Smooth muscle cell (in vitro differentiated cells): ENCODE data around the gene NME7. TPM values are rescaled to one million over a fixed set of nuclear protein-coding genes. Genes with fewer than 3 reads are reported as not detected.
"Not testable (repeated sequence)": the region's sequence is repeated elsewhere in the genome, so short reads cannot be mapped to it uniquely, and the experiment has no call there.

Source experiments
- DNase-seq: peaks from one replicate; lab custom pipeline; 2025; ENCODE audit not compliant: unreplicated experiment; lab: John Stamatoyannopoulos, UW
- H2AFZ ChIP-seq: fragments of 200-600 bp; sonication (generic); 2 replicates; pipeline ENCODE4 v1.6.0; 2016; ENCODE audit warnings: antibody characterized with exemption, low read depth, mild to moderate bottlenecking
- H3F3A ChIP-seq: fragments of 200-600 bp; sonication (generic); 2 replicates; pipeline ENCODE4 v1.6.0; 2017; ENCODE audit warnings: antibody characterized with exemption, low read depth
- H3K27ac ChIP-seq: fragments of 200-600 bp; sonication (generic); 2 replicates; pipeline ENCODE4 v1.5.1; 2016; ENCODE audit warnings: low read depth, mild to moderate bottlenecking
- H3K27me3 ChIP-seq: fragments of 200-600 bp; sonication (generic); 2 replicates; pipeline ENCODE4 v1.6.1; 2016; ENCODE audit warnings: low read depth, mild to moderate bottlenecking
- H3K36me3 ChIP-seq: fragments of 200-600 bp; sonication (generic); 2 replicates; pipeline ENCODE4 v1.5.1; 2016; ENCODE audit warnings: low read depth
- H3K4me1 ChIP-seq: fragments of 200-600 bp; sonication (generic); 2 replicates; pipeline ENCODE4 v1.5.1; 2016; ENCODE audit warnings: low read depth
- H3K4me2 ChIP-seq: fragments of 200-600 bp; sonication (generic); 2 replicates; pipeline ENCODE4 v1.6.0; 2016; ENCODE audit warnings: mild to moderate bottlenecking
- H3K4me3 ChIP-seq: fragments of 200-600 bp; sonication (generic); 2 replicates; pipeline ENCODE4 v1.5.1; 2016; ENCODE audit warnings: mild to moderate bottlenecking
- H3K79me2 ChIP-seq: fragments of 200-600 bp; sonication (generic); 2 replicates; pipeline ENCODE4 v1.6.0; 2016; ENCODE audit warnings: low read depth, mild to moderate bottlenecking
- H3K9ac ChIP-seq: fragments of 200-600 bp; sonication (generic); 2 replicates; pipeline ENCODE4 v1.6.0; 2016; ENCODE audit warnings: low read depth
- H3K9me3 ChIP-seq: fragments of 200-600 bp; sonication (generic); replicated peaks from 2 replicates; pipeline ENCODE4 v1.5.1; 2016; ENCODE audit warnings: low read depth
- H4K20me1 ChIP-seq: fragments of 200-600 bp; sonication (generic); 2 replicates; pipeline ENCODE4 v1.6.0; 2016; ENCODE audit warnings: low read depth
- CTCF ChIP-seq: fragments of 200-600 bp; sonication (generic); IDR thresholded peaks from 2 replicates; pipeline ENCODE4 v1.5.1; 2017; ENCODE audit warnings: borderline replicate concordance, mild to moderate bottlenecking, antibody characterized with exemption; ENCODE audit not compliant: insufficient read depth, poor library complexity, severe bottlenecking
- WGBS: methylation state at CpG from one replicate; pipeline ENCODE4 v1.1.7; 2016; ENCODE audit warnings: low lambda C conversion rate; 5-methylcytosine and 5-hydroxymethylcytosine counted together
- polyA plus RNA-seq: library from polyadenylated mRNA; unstranded; fragments of >200 nt; fragmentation: Nextera tagmentation; extraction: Ambion mirVana; gene quantifications from 2 replicates; pipeline ENCODE4 v1.2.1, GENCODE V29; 2016
- total RNA-seq: library from RNA; depleted of rRNA; stranded (reverse); fragments of >200 nt; gene quantifications from 2 replicates; pipeline ENCODE4 v1.2.3, GENCODE V29; 2014

Gene NME7
- total and polyA plus RNA-seq, 2 experiments from 2014 or later: 26.5 to 77.8 TPM

DNA sequence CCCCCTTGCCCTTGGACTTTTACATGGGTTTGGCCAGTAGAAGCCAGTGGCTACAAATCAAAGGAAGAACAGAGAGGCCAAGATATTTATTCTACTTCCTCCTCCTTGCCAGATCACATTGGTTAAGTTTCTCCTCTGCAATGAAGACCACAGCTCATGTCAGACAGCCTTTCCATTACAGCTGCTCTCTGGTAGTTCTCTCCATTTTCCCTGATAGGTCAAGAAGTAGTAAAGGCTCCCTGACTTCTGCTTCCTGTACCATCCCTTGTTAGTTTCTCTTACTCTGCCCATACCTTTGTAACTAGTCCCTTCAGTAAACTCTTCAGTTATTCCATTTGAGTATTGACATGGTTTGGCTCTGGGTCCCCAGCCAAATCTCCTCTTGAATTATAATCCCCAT, 27.8 kb downstream of the NME7 start:
- Histone ChIP-seq H3K4me2 (no peak overlapping the region), H3K9ac (no peak overlapping the region), H4K20me1 (no peaks in the 10 kb centered on the region), H3F3A (no peaks in the 10 kb centered on the region), H2AFZ (no peak overlapping the region), H3K79me2 (no peaks in the 10 kb centered on the region), H3K4me1 (no peaks in the 10 kb centered on the region), H3K36me3 (no peaks in the 10 kb centered on the region), H3K27ac (no peak overlapping the region), H3K4me3 (no peak overlapping the region), H3K9me3 (no peaks in the 10 kb centered on the region), H3K27me3 (no peaks in the 10 kb centered on the region)
- TF ChIP-seq CTCF: no peak
- no peak for DNase-seq

GRCh38 chr1:169338617-169339016, 29.0 kb downstream of the NME7 start:
- Histone ChIP-seq H3K36me3 (no peaks in the 10 kb centered on the region), H2AFZ (no peak overlapping the region), H3K9me3 (no peaks in the 10 kb centered on the region), H3F3A (no peaks in the 10 kb centered on the region), H4K20me1 (no peaks in the 10 kb centered on the region), H3K79me2 (peaks cover 2% of the 10 kb centered on the region), H3K9ac (no peak overlapping the region), H3K4me2 (no peak overlapping the region), H3K27me3 (no peaks in the 10 kb centered on the region), H3K27ac (no peak overlapping the region), H3K4me1 (no peaks in the 10 kb centered on the region), H3K4me3 (no peak overlapping the region)
- TF ChIP-seq CTCF: no peak
- WGBS: 88% methylated on average over 2 of the region's 2 CpGs
- DNase-seq: no peak

DNA sequence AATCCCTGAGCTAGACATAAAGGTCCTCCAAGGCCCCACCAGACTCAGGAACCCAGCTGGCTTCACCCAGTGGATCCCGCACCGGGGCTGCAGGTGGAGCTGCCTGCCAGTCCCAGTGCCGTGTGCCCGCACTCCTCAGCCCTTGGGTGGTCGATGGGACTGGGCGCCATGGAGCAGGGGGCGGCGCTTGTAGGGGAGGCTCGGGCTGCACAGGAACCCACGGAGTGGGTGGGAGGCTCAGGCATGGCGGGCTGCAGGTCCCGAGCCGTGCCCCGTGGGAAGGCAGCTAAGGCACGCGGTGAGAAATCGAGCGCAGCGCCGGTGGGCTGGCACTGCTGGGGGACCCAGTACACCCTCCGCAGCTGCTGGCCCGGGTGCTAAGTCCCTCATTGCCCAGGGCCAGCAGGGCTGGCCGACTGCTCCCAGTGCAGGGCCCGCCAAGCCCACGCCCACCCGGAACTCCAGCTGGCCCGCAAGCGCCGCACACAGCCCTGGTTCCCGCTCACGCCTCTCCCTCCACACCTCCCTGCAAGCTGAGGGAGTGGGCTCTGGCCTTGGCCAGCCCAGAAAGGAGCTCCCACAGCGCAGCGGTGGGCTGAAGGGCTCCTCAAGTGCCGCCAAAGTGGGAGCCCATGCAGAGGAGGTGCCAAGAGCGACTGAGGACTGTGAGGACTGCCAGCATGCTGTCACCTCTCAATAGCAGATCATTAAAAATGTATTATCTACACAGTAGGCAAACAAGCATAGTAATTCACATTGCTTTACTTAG, 30.5 kb downstream of the NME7 start:
- not testable (repeated sequence) for H2AFZ ChIP-seq, H3K27me3 ChIP-seq
- WGBS: 99% methylated on average over 32 of the region's 35 CpGs

DNA sequence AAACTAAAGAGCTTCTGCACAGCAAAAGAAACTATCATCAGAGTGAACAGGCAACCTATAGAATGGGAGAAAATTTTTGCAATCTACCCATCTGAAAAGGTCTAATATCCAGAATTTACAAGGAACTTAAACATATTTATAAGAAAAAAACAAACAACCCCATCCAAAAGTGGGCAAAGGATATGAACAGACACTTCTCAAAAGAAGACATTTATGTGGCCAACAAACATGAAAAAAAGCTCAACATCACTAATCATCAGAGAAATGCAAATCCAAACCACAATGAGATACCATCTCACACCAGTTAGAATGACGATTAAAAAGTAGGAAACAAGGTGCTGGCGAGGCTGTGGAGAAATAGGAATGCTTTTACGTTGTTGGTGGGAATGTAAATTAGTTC, 32.9 kb downstream of the NME7 start:
- H3K4me2 ChIP-seq, H3K36me3 ChIP-seq, H3K27me3 ChIP-seq, H3K4me1 ChIP-seq, H3K9me3 ChIP-seq, H3K9ac ChIP-seq, H4K20me1 ChIP-seq, H3K4me3 ChIP-seq, H2AFZ ChIP-seq, H3K27ac ChIP-seq, H3F3A ChIP-seq, DNase-seq: not testable (repeated sequence)
- H3K79me2 ChIP-seq: peaks cover 25% of the 10 kb centered on the region
- WGBS: 91% methylated on average over 3 of the region's 3 CpGs

More for the DNA sequence above, 30.5 kb downstream of the NME7 start:
- H3K27ac ChIP-seq, DNase-seq, H3K4me3 ChIP-seq, H3K36me3 ChIP-seq, H3F3A ChIP-seq, H3K4me1 ChIP-seq, H3K9ac ChIP-seq, H3K9me3 ChIP-seq, H4K20me1 ChIP-seq, H3K4me2 ChIP-seq: not testable (repeated sequence)
- H3K79me2 ChIP-seq: peaks cover 15% of the 10 kb centered on the region

DNA sequence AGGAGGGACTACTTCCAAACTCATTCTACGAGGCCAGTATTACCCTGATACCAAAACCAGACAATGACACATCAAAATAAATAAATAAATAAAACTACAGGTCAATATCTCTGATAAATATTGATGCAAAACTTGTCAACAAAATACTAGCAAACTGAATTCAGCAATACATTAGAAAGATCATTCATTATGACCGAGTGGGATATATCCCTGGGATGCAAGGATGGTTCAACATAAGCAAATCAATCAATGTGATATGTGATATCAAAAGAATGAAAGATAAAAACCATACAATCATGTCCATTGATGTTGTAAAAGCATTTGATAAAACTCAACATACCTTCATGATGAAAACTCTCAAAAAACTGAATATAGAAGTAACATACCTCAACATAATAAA, 36.7 kb downstream of the NME7 start:
- no peaks in the 10 kb centered on the region for H3K36me3 ChIP-seq
- 97% methylated on average over 2 of the region's 2 CpGs for WGBS
- H3F3A ChIP-seq: no peaks in the 10 kb centered on the region
- H3K9ac ChIP-seq: no peak overlapping the region
- H3K4me2 ChIP-seq: no peak overlapping the region
- H3K79me2 ChIP-seq: peaks cover 33% of the 10 kb centered on the region
- no peak for DNase-seq
- H3K27me3 ChIP-seq: no peaks in the 10 kb centered on the region
- H3K9me3 ChIP-seq: no peaks in the 10 kb centered on the region
- no peak overlapping the region for H3K4me3 ChIP-seq
- no peak for TF ChIP-seq CTCF
- no peaks in the 10 kb centered on the region for H3K4me1 ChIP-seq
- no peak overlapping the region for H2AFZ ChIP-seq
- H4K20me1 ChIP-seq: no peaks in the 10 kb centered on the region
- no peak overlapping the region for H3K27ac ChIP-seq
